HG02798 (cell line): ENCODE results near the gene TMEM129.

ENCODE experiments used
- ATAC-seq: cut with Tn5 transposase; IDR thresholded peaks from one replicate; pipeline ENCODE4 v1.9.1; 2021; ENCODE audit warnings: mild to moderate bottlenecking; ENCODE audit not compliant: unreplicated experiment, poor library complexity

TMEM129 gene

DNA sequence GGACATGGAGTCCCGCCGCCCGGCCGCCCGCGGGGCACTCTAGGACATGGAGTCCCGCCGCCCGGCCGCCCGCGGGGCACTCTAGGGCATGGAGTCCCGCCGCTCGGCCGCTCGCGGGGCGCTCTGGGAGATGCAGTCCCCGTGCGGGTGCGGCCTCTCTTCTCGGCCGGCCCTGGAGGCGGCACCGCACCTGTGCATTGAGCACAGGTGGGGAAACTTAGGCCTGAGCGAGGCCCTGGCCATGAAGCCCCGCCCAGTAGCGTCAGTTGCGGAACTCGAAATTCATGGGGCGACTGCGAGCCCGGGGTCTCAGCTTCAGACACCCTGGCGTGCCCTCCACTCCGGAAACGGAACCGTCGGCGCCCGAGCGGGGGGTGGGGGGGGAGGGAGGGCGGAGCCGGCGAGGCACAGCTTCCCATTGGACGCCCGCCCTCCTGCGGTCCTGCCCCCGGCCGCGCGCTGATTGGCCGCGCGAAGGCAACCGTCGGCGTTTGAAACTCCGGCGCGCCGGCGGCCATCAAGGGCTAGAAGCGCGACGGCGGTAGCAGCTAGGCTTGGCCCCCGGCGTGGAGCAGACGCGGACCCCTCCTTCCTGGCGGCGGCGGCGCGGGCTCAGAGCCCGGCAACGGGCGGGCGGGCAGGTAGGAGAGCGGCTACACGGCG is at the start of gene TMEM129, which contains the start of gene TACC3:
TSS of gene TMEM129 (minus strand) at position 321 of the 663 bp plus-strand sequence. CDS start 486 bp downstream, outside the sequence.
TSS of gene TACC3 (plus strand) at position 519 of the 663 bp plus-strand sequence. CDS start 1,901 bp downstream, outside the sequence.
- peak; percentile 82 for ATAC-seq

DNA sequence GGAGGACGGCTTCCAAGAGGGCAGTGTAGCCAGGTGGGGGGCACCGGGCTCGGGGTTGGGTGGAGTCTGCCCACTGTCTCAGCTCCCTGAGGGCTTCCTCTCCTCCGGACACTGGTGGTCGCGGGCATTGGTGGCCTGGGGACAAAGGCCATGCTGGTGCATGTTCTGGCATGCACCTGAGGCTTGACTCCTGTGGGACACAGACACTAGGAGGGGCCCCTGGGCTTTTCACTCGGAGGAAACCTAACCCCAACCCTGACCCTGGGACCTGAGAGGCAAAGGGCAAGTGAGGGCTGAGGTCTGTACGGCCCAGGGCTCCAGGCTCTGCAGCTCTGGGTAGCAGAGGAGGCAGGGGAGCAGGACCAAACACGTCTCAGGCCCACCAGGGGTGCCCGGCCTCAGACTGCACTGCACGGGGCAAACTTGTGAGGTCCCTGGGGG is 49.7 kb upstream of the TMEM129 start:
- ATAC-seq = no peak

- no peak for ATAC-seq
Observed at GRCh38 chr4:1770245-1770644, 49.1 kb upstream of the TMEM129 start.

DNA sequence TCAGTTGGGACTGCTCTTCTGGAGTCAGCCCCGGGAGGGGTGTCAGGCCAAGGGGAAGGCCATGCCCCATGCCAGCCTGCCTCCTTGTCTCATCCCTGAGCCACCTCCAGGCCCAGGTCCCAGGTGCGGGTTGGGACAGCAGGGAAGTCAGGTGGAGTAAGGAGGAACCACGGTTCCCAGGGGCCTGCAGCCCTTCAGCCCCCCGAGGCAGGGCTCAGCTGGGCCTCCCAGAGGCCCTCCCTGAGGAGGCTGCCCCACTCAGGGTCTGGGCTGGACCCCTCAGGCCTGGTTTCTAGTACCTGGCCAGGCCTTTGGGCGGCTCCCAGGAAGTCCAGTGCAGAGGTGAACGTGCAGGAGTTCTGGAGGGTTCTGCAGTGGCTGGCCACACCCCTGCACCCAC is 48.6 kb upstream of the TMEM129 start:
- no peak for ATAC-seq

DNA sequence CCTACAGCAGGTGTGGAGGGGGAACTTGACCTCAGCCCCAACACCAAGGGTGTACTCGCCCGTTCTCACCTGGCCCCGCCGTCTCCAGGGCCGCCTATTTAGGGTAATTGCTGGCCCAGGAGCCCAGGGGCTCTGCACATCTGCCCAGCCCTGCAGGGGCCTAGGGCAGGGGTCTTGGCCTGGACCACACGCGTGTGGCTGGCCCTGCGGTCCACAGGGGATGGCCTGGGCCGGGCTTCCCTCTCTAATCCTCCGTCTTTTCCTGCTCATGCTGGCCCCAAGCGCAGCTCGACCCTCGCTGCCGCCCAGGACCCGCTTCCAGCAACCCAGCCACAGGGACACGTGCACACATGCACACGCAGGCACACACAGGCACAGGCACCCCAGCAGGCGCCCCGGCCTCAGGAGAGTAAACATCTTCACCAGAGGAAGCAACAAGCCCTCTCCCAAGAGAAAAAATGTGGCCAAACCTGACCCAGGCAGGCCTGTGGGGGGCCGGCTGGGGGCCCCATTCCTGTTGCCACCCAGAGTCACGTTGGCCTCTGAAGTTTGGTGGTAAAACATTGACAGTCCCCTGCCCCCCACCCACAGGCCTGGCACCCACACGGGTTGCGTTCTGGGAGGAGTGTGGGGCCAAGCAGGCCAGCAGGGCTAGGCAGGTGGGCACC is 47.4 kb upstream of the TMEM129 start:
- ATAC-seq = no peak

- no peak for ATAC-seq
Observed at GRCh38 chr4:1767770-1768366, 46.7 kb upstream of the TMEM129 start.

DNA sequence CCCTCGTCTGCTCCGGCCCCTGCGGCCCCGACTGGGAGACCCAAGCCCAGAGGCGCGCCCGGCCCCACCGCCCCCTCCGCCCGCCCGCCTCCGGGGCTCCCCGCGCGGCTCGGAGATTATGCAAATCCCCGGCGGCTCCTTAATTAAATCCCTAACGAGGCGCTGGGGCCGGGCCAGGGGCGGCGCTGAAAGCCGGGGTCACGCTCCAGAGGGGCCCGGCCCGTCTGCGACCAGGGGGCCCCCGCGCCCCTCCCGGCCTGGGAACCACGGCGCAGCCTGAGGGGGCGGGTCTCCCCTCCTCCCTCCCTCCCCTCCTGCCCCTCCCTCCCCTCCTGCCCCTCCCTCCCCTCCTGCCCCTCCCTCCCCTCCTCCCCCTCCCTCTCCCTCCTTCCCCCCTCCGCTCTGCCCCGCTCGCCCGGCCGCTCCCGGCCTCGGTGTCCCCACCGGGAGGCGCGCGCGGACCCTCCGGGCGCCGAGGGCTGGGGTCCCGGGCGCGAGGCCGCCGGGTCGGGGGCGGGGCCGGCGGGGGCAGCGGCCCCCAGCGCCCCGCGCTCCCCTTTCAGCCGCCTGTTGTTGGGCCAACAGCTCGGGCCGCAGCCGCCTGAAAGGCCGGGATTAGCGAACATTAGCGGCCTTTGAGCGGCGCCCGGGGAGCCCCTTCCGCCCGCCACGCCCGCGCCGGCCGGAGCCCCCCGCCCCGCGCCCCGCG is 46.1 kb upstream of the TMEM129 start:
- no peak for ATAC-seq

GRCh38 chr4:1766106-1767060 is 45.3 kb upstream of the TMEM129 start:
- ATAC-seq = no peak

- ATAC-seq = no peak
Observed at GRCh38 chr4:1765409-1766072, 44.4 kb upstream of the TMEM129 start.

GRCh38 chr4:1764670-1765069 is 43.5 kb upstream of the TMEM129 start:
- ATAC-seq = no peak

DNA sequence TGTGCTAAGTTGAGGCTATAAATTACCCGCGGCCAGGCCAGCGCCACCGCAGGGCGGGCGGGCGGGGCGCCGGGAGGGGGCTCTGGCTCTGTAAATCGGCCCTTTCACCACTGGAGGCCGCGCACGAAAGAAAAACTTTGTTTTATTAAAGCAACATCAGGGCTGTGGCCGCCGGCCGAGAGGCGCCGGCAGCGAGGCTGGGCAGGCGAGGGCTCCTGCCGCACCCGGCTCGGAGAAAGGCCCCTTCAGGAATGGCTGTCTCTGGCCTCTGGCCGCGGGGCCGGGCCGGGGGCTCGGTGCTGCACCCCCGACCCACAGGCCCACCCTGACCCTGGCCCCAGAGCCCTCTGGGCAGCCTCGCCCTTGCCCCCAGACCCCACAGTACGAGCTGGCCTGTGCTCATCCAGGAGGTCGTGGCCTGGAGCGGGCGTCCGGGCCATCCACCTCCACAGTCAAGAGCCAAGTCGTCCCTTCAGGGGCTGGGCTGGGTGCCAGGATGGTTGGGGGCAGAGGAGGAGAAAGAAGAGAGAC is 42.5 kb upstream of the TMEM129 start:
- no peak for ATAC-seq

DNA sequence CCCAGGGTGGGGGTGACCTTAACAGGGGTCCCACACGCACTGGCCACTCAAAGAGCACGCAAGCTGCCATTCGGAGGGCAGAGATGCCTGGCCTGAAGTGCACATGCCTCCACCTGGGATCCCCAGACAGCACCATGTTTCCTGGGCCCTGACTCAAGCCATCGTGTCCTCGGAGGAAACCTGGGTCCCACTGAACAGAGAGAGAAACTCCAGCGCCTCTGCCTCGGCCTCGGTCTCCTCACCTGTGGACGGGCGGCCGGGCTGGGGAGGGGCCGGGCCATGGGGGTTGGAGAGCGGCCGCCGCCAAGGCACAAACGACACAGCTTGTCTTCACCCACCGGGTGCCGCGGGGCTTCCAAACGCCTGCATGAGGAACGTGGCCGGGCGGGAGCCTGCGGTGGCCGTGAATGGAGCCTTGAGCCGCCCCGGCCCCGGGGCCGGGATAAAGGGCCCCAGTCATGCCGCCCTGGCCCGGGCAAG is 42.0 kb upstream of the TMEM129 start:
- ATAC-seq = no peak

DNA sequence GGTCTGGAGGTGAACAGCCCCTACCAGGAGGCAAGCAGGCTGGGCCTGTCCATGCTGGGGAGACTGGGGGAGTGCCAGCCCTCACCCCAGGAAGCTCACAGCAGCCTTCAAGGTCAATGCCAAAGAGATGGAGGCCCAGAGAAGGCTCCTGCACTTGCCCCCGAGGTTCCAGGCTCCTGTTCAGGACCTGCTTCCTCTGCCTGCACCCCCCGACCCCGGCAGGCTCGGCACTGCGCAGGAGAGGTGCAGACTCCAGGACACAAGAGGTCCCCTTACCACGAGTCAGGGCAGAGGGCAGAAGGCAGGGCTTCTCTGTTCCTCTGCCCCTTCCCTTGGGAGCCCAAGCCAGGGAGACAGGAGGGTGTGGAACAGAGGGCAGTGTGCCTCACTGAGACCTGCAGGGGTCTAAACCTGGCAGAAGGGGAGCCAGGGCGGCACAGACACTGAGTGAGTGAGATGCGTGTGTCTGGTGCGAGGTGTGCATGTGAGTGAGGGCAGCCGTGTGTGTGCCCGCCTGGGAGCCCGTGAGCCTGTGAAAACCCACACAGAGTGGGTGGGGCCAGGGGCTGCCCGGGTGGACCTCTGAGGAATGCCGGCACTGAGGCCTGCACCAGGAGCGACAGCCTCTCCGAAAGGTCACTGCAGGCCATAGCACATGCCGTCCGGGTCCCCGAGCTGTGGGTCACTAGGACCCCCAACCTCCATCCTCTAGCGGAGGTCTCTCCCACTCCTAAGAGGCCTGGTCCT is 41.3 kb upstream of the TMEM129 start:
- no peak for ATAC-seq

GRCh38 chr4:1761130-1761689 is 40.1 kb upstream of the TMEM129 start:
- no peak for ATAC-seq

DNA sequence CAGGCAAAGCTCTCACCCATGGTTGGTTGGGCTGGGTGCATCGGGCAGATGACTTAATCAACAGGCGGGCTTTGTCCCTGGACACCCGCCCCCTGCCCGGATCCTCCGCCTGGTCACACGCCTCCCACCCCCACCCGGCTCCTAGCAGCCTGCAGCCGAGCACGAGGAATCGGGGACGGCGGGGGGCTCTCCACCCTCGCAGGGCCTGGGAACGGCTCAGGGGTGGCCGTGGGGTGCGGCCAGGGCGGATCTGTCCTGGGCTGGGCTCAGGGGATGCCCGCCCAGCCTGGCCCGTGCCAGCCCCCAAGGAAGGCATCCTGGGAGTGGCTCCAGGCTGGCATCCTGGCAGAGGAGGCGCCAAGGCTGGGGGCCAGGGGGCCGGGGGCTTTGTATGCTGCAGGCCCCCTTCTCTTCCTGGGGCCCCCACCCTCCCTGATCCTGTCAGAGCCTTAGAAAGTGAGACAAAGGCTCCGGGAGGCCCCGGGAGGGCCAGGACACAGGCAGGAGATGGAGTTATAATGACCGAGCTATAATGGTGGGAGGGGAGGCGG is 39.5 kb upstream of the TMEM129 start:
- ATAC-seq = no peak

GRCh38 chr4:1759818-1760223 is 38.7 kb upstream of the TMEM129 start:
- no peak for ATAC-seq

DNA sequence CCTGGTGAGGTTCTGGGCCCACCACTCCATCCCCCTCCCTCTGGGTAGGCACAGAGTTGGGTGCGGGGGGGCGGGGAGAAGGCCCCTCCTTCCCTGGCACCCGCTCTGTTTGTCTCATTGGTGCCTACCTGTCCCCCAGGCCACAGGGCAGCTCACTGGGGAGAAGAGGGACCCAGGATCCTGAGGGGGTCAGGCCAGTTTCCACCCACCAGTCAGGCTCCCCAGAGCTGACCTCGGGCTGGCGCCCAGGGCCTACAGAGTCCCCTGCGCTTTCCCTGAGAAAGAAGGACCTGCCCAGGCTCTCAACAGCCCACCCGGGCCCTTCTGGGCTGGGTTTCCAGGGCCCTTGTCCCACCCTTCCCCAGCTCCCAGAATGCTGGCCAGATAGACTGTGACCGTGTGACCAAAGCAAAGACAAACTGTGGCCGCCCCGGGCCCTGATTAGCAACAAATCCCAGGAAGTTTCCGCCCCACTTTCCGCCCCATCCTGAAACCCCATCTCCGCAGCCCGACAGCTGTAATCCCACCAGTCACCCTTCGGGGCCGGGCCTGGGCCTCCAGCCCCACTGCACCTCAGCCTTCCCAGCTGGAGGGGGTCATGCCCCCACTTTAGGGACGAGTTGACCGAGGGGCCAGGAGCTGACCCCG is 38.2 kb upstream of the TMEM129 start:
- ATAC-seq = no peak
